Mucosa of descending colon (tissue), 3 donors: ENCODE measurements around the gene FOXP1. TPM values are rescaled to one million over a fixed set of nuclear protein-coding genes. Genes with fewer than 3 reads are reported as not detected.
A peak's percentile ranks its signal among the peaks of the same experiment; 100 is the strongest.

Experiments
- ATAC-seq: fragments of 200-7000 bp; cut with Tn5 transposase; one replicate; pipeline ENCODE4 v1.9.1; 2020; ENCODE audit warnings: mild to moderate bottlenecking, moderate library complexity
- DNase-seq, 3 donors: peaks; one replicate each; pipeline ENCODE4 v3.0.0-alpha.2; 2020
- H3K36me3 ChIP-seq: fragments of 200-600 bp; one replicate; pipeline ENCODE4 v1.8.0; 2021; ENCODE audit warnings: low read depth, mild to moderate bottlenecking
- H3K4me1 ChIP-seq: fragments of 200-600 bp; one replicate; pipeline ENCODE4 v1.8.0; 2021; ENCODE audit warnings: low read depth, mild to moderate bottlenecking
- H3K4me3 ChIP-seq: fragments of 200-600 bp; one replicate; pipeline ENCODE4 v1.8.0; 2021; ENCODE audit warnings: mild to moderate bottlenecking
- H3K9me3 ChIP-seq: fragments of 200-600 bp; one replicate; pipeline ENCODE4 v1.8.0; 2021; ENCODE audit warnings: mild to moderate bottlenecking
- intact Hi-C, 2 donors: fragments of 100-400 bp; cut with DNase I in 1 of 2; cut with micrococcal nuclease in 1 of 2; formaldehyde crosslinking; loops; one replicate each; pipeline versions ENCODE4 v1.11.0 to v1.11.1; 2022; cut with DNase I, micrococcal nuclease
- total RNA-seq, 3 donors: library from RNA; stranded (reverse); fragmentation: NEBNext Ultra II Directional in 2 of 3; extraction: Animal tissue kit (Norgen Biotek cat#: 25700) in 2 of 3; gene quantifications; one replicate each; pipeline versions ENCODE4 v1.2.1 to v1.2.4, GENCODE V29; 2021 to 2023
- TF ChIP-seq, protein P1 (sequence below): fragments of 200-600 bp; IDR thresholded peaks from one replicate; pipeline ENCODE4 v1.8.0; 2022; ENCODE audit warnings: antibody characterized with exemption, mild to moderate bottlenecking
- donor health status: DM: no; HTN: no; CAD: no; lungs with moderate emphysema.
- donor health status: DM: no; HTN: no; CAD: no.
- donor health status: DM: no; HTN: yes; CAD: no.

FOXP1 gene
- total RNA-seq, 3 donors from 2014 or later, result 133 to 217 (median 214) TPM

DNA sequence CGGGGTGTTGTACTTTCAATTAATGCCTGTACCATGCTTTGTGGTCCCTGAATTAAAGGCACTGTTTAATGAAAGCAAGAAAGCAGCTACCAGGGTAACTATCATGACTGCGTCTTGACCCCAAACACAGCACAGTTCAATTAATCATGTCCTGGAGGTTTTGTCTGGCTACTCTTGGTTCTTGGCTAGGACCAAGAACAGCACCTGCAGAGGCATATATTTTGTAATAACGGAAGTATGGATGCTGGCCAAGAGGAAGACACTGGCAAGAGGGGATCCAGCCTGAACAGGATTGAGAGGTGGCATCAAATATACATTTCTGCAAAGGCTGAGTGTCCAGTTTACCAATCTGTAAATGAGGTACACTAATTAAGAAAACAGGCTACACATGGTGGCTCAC, 119.9 kb downstream of the FOXP1 start:
- DNase-seq (no peak), ATAC-seq (no peak)
- intact Hi-C loops, result no loop called here
- no peaks in the 10 kb centered on the region for H3K9me3 ChIP-seq
- H3K4me3 ChIP-seq, result no peak overlapping the region
- no peaks in the 10 kb centered on the region for H3K36me3 ChIP-seq
- TF ChIP-seq, protein P1, sequence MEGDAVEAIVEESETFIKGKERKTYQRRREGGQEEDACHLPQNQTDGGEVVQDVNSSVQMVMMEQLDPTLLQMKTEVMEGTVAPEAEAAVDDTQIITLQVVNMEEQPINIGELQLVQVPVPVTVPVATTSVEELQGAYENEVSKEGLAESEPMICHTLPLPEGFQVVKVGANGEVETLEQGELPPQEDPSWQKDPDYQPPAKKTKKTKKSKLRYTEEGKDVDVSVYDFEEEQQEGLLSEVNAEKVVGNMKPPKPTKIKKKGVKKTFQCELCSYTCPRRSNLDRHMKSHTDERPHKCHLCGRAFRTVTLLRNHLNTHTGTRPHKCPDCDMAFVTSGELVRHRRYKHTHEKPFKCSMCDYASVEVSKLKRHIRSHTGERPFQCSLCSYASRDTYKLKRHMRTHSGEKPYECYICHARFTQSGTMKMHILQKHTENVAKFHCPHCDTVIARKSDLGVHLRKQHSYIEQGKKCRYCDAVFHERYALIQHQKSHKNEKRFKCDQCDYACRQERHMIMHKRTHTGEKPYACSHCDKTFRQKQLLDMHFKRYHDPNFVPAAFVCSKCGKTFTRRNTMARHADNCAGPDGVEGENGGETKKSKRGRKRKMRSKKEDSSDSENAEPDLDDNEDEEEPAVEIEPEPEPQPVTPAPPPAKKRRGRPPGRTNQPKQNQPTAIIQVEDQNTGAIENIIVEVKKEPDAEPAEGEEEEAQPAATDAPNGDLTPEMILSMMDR, result no peak
- H3K4me1 ChIP-seq, result peaks cover 8% of the 10 kb centered on the region

DNA sequence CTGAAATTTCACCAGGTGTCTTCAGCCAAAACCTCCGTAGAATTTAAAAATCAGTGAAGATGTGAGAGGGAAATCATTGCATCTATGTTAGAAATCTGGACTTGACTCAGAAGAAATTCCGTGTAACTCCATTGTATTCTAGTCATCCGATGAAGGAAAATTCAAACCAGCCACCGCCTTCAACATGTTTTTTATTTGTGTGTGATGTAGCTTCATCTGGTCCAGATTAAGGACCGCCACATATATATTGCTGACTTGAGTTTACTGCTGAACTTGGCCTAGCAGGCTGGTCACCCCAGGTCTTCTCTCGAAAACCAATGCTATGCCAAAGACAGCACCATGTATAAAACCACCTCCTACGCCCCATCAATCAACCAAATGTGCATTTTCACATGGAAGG, 120.9 kb downstream of the FOXP1 start:
- ATAC-seq (no peak), DNase-seq (no peak)
- H3K4me1 ChIP-seq, result peaks cover 8% of the 10 kb centered on the region
- no peaks in the 10 kb centered on the region for H3K9me3 ChIP-seq
- TF ChIP-seq, protein P1, result no peak
- no peaks in the 10 kb centered on the region for H3K36me3 ChIP-seq
- H3K4me3 ChIP-seq, result no peak overlapping the region
- intact Hi-C loops, result no loop called here

DNA sequence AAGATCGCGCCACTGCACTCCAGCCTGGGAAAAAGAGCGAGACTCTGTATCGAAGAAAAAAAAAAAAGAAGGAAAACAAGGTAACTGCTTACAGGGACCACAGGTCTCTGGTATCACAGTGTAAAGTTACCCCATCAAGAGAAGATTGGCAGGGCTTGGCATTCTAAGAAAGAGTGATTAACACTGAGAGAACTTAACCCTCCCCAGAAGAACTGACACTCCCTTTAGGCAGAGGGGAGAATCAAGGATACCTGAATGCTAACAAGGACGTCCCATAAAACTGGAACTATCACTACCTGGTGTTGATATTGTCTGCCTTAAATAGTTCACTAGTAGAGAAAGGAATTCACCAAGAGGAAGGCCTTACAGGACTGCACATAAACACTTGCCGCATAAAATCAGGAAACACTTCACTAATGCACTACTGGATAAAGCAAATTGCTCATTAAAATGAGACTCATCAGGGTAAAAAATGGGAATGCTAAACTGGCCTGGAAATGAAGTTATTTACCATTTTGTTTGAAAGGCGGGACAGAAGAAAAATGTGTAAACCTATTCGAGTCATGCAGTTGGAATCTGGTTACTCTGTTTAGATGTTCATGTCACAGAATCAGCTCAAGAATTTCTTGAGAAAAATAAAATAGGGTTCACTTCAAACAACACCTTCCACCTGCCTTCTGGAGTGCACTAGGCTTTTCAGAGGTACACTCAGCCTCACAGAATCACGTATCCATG, 121.6 kb downstream of the FOXP1 start:
- DNase-seq, result no peak
- TF ChIP-seq, protein P1, result no peak
- no peaks in the 10 kb centered on the region for H3K9me3 ChIP-seq
- H3K4me3 ChIP-seq, result no peak overlapping the region
- no peaks in the 10 kb centered on the region for H3K36me3 ChIP-seq
- H3K4me1 ChIP-seq, result peaks cover 8% of the 10 kb centered on the region
- intact Hi-C loops, result no loop called here
- ATAC-seq, result peak; percentile 79

DNA sequence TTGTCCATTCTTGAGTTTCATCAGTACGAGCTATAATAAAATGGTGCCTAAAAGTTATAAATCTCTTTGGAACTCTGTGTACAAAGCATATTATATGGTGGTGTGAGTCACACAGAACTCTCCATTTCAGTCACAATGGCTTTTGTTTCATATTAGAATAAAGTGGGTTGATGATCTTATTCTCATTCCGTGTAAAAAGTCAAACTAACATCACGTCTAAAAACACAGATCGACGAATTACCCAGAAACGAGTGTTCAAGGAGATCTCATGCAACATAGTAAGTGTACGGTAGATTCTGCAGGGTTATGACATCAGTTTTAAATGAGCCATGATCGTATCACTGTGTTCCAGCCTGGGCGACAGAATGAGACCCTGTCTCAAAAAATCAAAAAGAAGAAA, 122.4 kb downstream of the FOXP1 start:
- TF ChIP-seq, protein P1, result no peak
- Histone ChIP-seq H3K9me3 (no peaks in the 10 kb centered on the region), H3K36me3 (no peaks in the 10 kb centered on the region), H3K4me3 (no peak overlapping the region), H3K4me1 (peaks cover 13% of the 10 kb centered on the region)
- ATAC-seq, result peak; percentile 88
- DNase-seq, result no peak
- intact Hi-C loops, result no loop called here

DNA sequence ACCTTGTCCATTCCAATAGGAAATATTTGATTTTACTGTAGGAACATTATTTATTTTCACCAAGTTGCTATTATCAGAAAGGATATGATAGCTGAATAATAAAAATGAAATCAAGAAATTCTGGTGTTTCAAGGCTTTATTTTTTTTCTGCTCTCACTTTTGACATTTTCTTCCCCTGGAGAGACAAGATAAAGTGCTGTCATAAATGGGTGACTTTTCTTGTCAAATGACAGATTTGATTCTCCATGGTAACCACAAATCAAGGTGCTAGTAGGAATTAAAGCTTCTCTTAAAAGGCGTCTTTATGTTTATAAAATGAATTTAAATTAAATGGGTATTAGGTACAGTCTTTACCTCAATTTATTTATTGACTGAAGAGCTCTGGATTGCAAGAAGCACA, 124.6 kb downstream of the FOXP1 start:
- H3K36me3 ChIP-seq, result no peaks in the 10 kb centered on the region
- DNase-seq (no peak), ATAC-seq (no peak)
- H3K4me3 ChIP-seq, result no peak overlapping the region
- H3K9me3 ChIP-seq, result no peaks in the 10 kb centered on the region
- H3K4me1 ChIP-seq, result peaks cover 17% of the 10 kb centered on the region
- TF ChIP-seq, protein P1, result no peak
- intact Hi-C loops, result no loop called here

- H3K4me3 ChIP-seq, result no peak overlapping the region
- DNase-seq (no peak), ATAC-seq (no peak)
- no peaks in the 10 kb centered on the region for H3K36me3 ChIP-seq
- intact Hi-C loops, result no loop called here
- TF ChIP-seq, protein P1, result no peak
- H3K4me1 ChIP-seq, result peaks cover 21% of the 10 kb centered on the region
- no peaks in the 10 kb centered on the region for H3K9me3 ChIP-seq
Measured at GRCh38 chr3:71456826-71457225, 126.7 kb downstream of the FOXP1 start.
